Panc1 (cell line): ENCODE measurements around the gene IL22RA1. TPM values are rescaled to one million over a fixed set of nuclear protein-coding genes. Genes with fewer than 3 reads are reported as not detected.

ENCODE experiments used
- ATAC-seq: fragments of 200-7000 bp; cut with Tn5 transposase; 2 replicates; pipeline ENCODE4 v1.9.1; 2020; ENCODE audit warnings: mild to moderate bottlenecking, moderate library complexity
- BruUV-seq: library from RNA; stranded (reverse); fragments of 400-500 nt; replicated peaks from 2 replicates; lab custom pipeline; 2021; lab: Mats Ljungman, UMichigan
- CTCF ChIA-PET: fragments of 300-600 bp; sonication (Branson Sonifier 250); formaldehyde crosslinking; loops from one replicate; lab custom pipeline; 2022; ENCODE audit warnings: antibody characterized with exemption; lab: Charles Lee
- POLR2A ChIA-PET: fragments of 300-600 bp; sonication (Branson Sonifier 250); formaldehyde crosslinking; loops from one replicate; lab custom pipeline; 2022; ENCODE audit warnings: antibody characterized with exemption; lab: Charles Lee
- DNase-seq: peaks from one replicate; pipeline ENCODE4 v3.0.0-alpha.2; 2010; ENCODE audit warnings: low read depth, low spot score
- H3K27ac ChIP-seq: 2 replicates; pipeline ENCODE4 v1.5.1; 2011; ENCODE audit warnings: mild to moderate bottlenecking, low read length, inconsistent platforms
- H3K27me3 ChIP-seq: fragments of 200-500 bp; sonication (Bioruptor generic); 2 replicates; pipeline ENCODE4 v1.6.0; 2014; ENCODE audit warnings: low read length, inconsistent platforms; ENCODE audit not compliant: control insufficient read depth, insufficient read depth
- H3K36me3 ChIP-seq: fragments of 200-500 bp; sonication (Bioruptor generic); 2 replicates; pipeline ENCODE4 v1.5.1; 2014; ENCODE audit warnings: inconsistent platforms, mild to moderate bottlenecking, low read length, moderate library complexity; ENCODE audit not compliant: control insufficient read depth, insufficient read depth
- H3K4me1 ChIP-seq: 2 replicates; pipeline ENCODE4 v1.5.1; 2011; ENCODE audit warnings: inconsistent platforms, mild to moderate bottlenecking, low read length, moderate library complexity; ENCODE audit not compliant: control insufficient read depth, insufficient read depth
- H3K4me3 ChIP-seq, 2 experiments: 2 replicates each; pipeline ENCODE4 v1.5.1; 2011 to 2012; ENCODE audit warnings: low read depth in 2 of 2, low read length in 2 of 2, mild to moderate bottlenecking in 2 of 2, inconsistent platforms in 1 of 2, moderate library complexity in 1 of 2
- H3K9me3 ChIP-seq: fragments of 200-500 bp; sonication (Bioruptor generic); 2 replicates; pipeline ENCODE4 v1.5.1; 2014; ENCODE audit warnings: low read depth, mild to moderate bottlenecking, inconsistent platforms, low read length, moderate library complexity; ENCODE audit not compliant: control insufficient read depth, insufficient read depth
- POLR2AphosphoS5 ChIP-seq: IDR thresholded peaks from 2 replicates; pipeline ENCODE4 v1.6.1; 2012; ENCODE audit warnings: mild to moderate bottlenecking, low read depth, low read length, moderate library complexity
- REST ChIP-seq, 2 experiments: IDR thresholded peaks; 2 replicates each; pipeline ENCODE4 v1.6.1; 2011 to 2012; ENCODE audit warnings: low read depth in 2 of 2, control low read depth in 1 of 2, low read length in 1 of 2, mild to moderate bottlenecking in 1 of 2, moderate library complexity in 1 of 2; ENCODE audit not compliant: insufficient read depth in 1 of 2
- SIN3A ChIP-seq: IDR thresholded peaks from 2 replicates; pipeline ENCODE4 v1.6.1; 2012; ENCODE audit warnings: low read depth, mild to moderate bottlenecking, low read length, moderate library complexity, borderline replicate concordance; ENCODE audit not compliant: insufficient read depth
- TCF7L2 ChIP-seq: IDR thresholded peaks from 2 replicates; pipeline ENCODE4 v1.6.1; 2011; ENCODE audit warnings: mild to moderate bottlenecking, low read depth, low read length, inconsistent platforms
- in situ Hi-C: cut with HindIII; loops from 2 replicates; pipeline ENCODE4 v1.10.0; 2016; ENCODE audit warnings: low sequenced_read_pairs, low pct_unique_long_range_greater_than_20kb
- intact Hi-C: fragments of 100-400 bp; cut with micrococcal nuclease; formaldehyde crosslinking; loops from one replicate; pipeline ENCODE4 v1.10.0; 2022; ENCODE audit not compliant: unreplicated experiment
- total RNA-seq: library from RNA; stranded (reverse); gene quantifications from one replicate; pipeline ENCODE4 v1.2.1, GENCODE V29; 2021; ENCODE audit not compliant: unreplicated experiment
- TF ChIP-seq, protein P1 (sequence below): fragments of 450-650 bp; IDR thresholded peaks from 2 replicates; pipeline ENCODE4 v1.5.1; 2017; ENCODE audit warnings: mild to moderate bottlenecking

The IL22RA1 gene
- total RNA-seq, 1 experiment from 2014 or later = 1.1 TPM

GRCh38 chr1:24105368-24106160, 37.4 kb downstream of the IL22RA1 start:
- POLR2A ChIA-PET = interaction anchor here (0.7 kb wide), 1 partner anchor 93 kb away, joined by 14 read pairs; no protein-coding TSS in a partner anchor
- no peaks in the 10 kb centered on the region for H3K9me3 ChIP-seq
- H3K4me1 ChIP-seq = peaks cover 21% of the 10 kb centered on the region
- in situ Hi-C loops = no loop called here
- H3K4me3 ChIP-seq = no peak overlapping the region
- DNase-seq = no peak
- CTCF ChIA-PET = interaction anchor here (0.6 kb wide), 1 partner anchor 460 kb away, joined by 3 read pairs; no protein-coding TSS in a partner anchor
- no peaks in the 10 kb centered on the region; the same call in 1 of the 2 replicates for H3K36me3 ChIP-seq
- no peak for TF ChIP-seq REST (IDR thresholded peaks at IDR 0.05; ENCODE audit: insufficient read depth in 1 of 2, low read depth in 2 of 2, low read length in 1 of 2)
- no peak for TF ChIP-seq SIN3A
- TF ChIP-seq POLR2AphosphoS5 = no peak
- TF ChIP-seq, protein P1, sequence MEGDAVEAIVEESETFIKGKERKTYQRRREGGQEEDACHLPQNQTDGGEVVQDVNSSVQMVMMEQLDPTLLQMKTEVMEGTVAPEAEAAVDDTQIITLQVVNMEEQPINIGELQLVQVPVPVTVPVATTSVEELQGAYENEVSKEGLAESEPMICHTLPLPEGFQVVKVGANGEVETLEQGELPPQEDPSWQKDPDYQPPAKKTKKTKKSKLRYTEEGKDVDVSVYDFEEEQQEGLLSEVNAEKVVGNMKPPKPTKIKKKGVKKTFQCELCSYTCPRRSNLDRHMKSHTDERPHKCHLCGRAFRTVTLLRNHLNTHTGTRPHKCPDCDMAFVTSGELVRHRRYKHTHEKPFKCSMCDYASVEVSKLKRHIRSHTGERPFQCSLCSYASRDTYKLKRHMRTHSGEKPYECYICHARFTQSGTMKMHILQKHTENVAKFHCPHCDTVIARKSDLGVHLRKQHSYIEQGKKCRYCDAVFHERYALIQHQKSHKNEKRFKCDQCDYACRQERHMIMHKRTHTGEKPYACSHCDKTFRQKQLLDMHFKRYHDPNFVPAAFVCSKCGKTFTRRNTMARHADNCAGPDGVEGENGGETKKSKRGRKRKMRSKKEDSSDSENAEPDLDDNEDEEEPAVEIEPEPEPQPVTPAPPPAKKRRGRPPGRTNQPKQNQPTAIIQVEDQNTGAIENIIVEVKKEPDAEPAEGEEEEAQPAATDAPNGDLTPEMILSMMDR = no peak
- TF ChIP-seq TCF7L2 = no peak
- H3K27me3 ChIP-seq = no peaks in the 10 kb centered on the region
- no peak for ATAC-seq
- no peak overlapping the region for H3K27ac ChIP-seq
- intact Hi-C loops = no loop called here
- no TSS peak for BruUV-seq

GRCh38 chr1:24104854-24105253, 38.1 kb downstream of the IL22RA1 start:
- H3K36me3 ChIP-seq = no peaks in the 10 kb centered on the region; the same call in 1 of the 2 replicates
- H3K4me3 ChIP-seq = no peak overlapping the region
- no peak for DNase-seq
- peaks cover 21% of the 10 kb centered on the region for H3K4me1 ChIP-seq
- BruUV-seq = no TSS peak
- in situ Hi-C loops = no loop called here
- no peak for ATAC-seq
- intact Hi-C loops = no loop called here
- H3K27ac ChIP-seq = no peak overlapping the region
- no peaks in the 10 kb centered on the region for H3K9me3 ChIP-seq
- no peak for TF ChIP-seq REST (IDR thresholded peaks at IDR 0.05; ENCODE audit: insufficient read depth in 1 of 2, low read depth in 2 of 2, low read length in 1 of 2)
- POLR2A ChIA-PET = no interaction called here
- CTCF ChIA-PET = interaction anchor here (0.6 kb wide), 2 partner anchors 144 to 460 kb away, joined by 3 read pairs; no protein-coding TSS in a partner anchor
- no peaks in the 10 kb centered on the region for H3K27me3 ChIP-seq
